ENCODE results near the gene ATP11B.

- no peak for TF ChIP-seq CTCF (IDR thresholded peaks at IDR 0.05; ENCODE audit: poor library complexity)
- TF ChIP-seq EZH2 (IDR thresholded peaks at IDR 0.05; ENCODE audit: borderline replicate concordance): no peak
Measured at GRCh38 chr3:182818296-182818978, 25.1 kb downstream of the ATP11B start.

Data from hepatocyte (in vitro differentiated cells).